B cell (primary cell): Measurements from ENCODE around the gene TM9SF4. TPM values are rescaled to one million over a fixed set of nuclear protein-coding genes. Genes with fewer than 3 reads are reported as not detected.

Experiments
- ATAC-seq: fragments of 200-7000 bp; cut with Tn5 transposase; one replicate; pipeline ENCODE4 v1.10.0; 2021; ENCODE audit warnings: low read depth, mild to moderate bottlenecking, moderate number of reproducible peaks, moderate library complexity
- CTCF ChIA-PET: fragments of 350-600 bp; sonication (Branson Sonifier 250); formaldehyde crosslinking; loops from one replicate; lab custom pipeline; 2021; ENCODE audit warnings: antibody characterized with exemption, inconsistent platforms; lab: Charles Lee
- POLR2A ChIA-PET: fragments of 350-600 bp; sonication (Branson Sonifier 250); formaldehyde crosslinking; loops from one replicate; lab custom pipeline; 2021; ENCODE audit warnings: antibody characterized with exemption; lab: Charles Lee
- DNase-seq: peaks from one replicate; pipeline ENCODE4 v3.0.0; 2013
- H2AFZ ChIP-seq: 2 replicates; pipeline ENCODE4 v1.6.1; 2012; ENCODE audit warnings: mild to moderate bottlenecking, low read depth, low read length; ENCODE audit not compliant: insufficient read depth, poor library complexity, severe bottlenecking
- H3K27ac ChIP-seq, 2 donors: 1 replicate in 1 of 2; 2 replicates in 1 of 2; pipeline ENCODE4 v1.5.1; 2012 to 2013; ENCODE audit warnings: low read length in 2 of 2, mild to moderate bottlenecking in 2 of 2, moderate library complexity in 1 of 2
- H3K27me3 ChIP-seq, 4 experiments: fragments of 200-600 bp in 1 of 4; sonication (generic) in 1 of 4; replicated peaks in 1 of 4; 1 replicate in 2 of 4; 2 replicates in 2 of 4; pipeline versions ENCODE4 v1.6.1 to v1.7.0; 2013 to 2016; ENCODE audit warnings: low read length in 3 of 4, mild to moderate bottlenecking in 2 of 4, mixed read lengths in 1 of 4, moderate library complexity in 1 of 4; ENCODE audit not compliant: insufficient read depth in 4 of 4, control insufficient read depth in 3 of 4; ENCODE audit errors: control extremely low read depth in 1 of 4
- H3K36me3 ChIP-seq, 2 experiments: replicated peaks in 1 of 2; 1 replicate in 1 of 2; 2 replicates in 1 of 2; pipeline versions ENCODE4 v1.6.1 to v1.7.1; 2013; ENCODE audit warnings: low read length in 1 of 2; ENCODE audit not compliant: insufficient read depth in 2 of 2, control insufficient read depth in 1 of 2; ENCODE audit errors: control extremely low read depth in 1 of 2, extremely low read depth in 1 of 2
- H3K4me1 ChIP-seq, 2 donors: fragments of 200-600 bp in 1 of 2; sonication (generic) in 1 of 2; 1 replicate in 1 of 2; 2 replicates in 1 of 2; pipeline versions ENCODE4 v1.5.1 to v1.6.1; 2013 to 2017; ENCODE audit warnings: low read length in 2 of 2; ENCODE audit not compliant: control insufficient read depth in 2 of 2, insufficient read depth in 2 of 2
- H3K4me2 ChIP-seq: replicated peaks from 2 replicates; pipeline ENCODE3; 2012; ENCODE audit warnings: mild to moderate bottlenecking, low read depth, low read length; ENCODE audit not compliant: poor library complexity, severe bottlenecking
- H3K4me3 ChIP-seq, 5 experiments: fragments of 200-600 bp in 1 of 5; sonication (generic) in 1 of 5; 1 replicate in 3 of 5; 2 replicates in 2 of 5; pipeline versions ENCODE4 v1.5.1 to v1.7.0; 2011 to 2016; ENCODE audit warnings: low read length in 4 of 5, mild to moderate bottlenecking in 4 of 5, low read depth in 2 of 5, control low read depth in 1 of 5, moderate library complexity in 1 of 5; ENCODE audit not compliant: insufficient read depth in 1 of 5; ENCODE audit errors: control extremely low read depth in 1 of 5, extremely low read depth in 1 of 5
- H3K79me2 ChIP-seq: fragments of 200-600 bp; sonication (generic); one replicate; pipeline ENCODE4 v1.6.0; 2016; ENCODE audit warnings: low read length; ENCODE audit not compliant: control insufficient read depth, insufficient read depth
- H3K9ac ChIP-seq: fragments of 200-600 bp; sonication (generic); 2 replicates; pipeline ENCODE4 v1.6.1; 2017; ENCODE audit warnings: mild to moderate bottlenecking, low read length, moderate library complexity
- H3K9me3 ChIP-seq, 3 donors: one replicate each; pipeline versions ENCODE4 v1.6.1 to v1.7.1; 2013; ENCODE audit warnings: low read length in 2 of 3; ENCODE audit not compliant: control insufficient read depth in 2 of 3, insufficient read depth in 1 of 3; ENCODE audit errors: control extremely low read depth in 1 of 3
- H4K20me1 ChIP-seq: 2 replicates; pipeline ENCODE4 v1.6.0; 2012; ENCODE audit warnings: mild to moderate bottlenecking, low read length; ENCODE audit not compliant: insufficient read depth, control insufficient read depth, poor library complexity, severe bottlenecking
- H3K27ac Mint-ChIP-seq: one replicate; pipeline ENCODE4 v1.8.0; 2021; ENCODE audit warnings: mixed read lengths
- H3K27me3 Mint-ChIP-seq: one replicate; pipeline ENCODE4 v1.8.0; 2021; ENCODE audit warnings: mixed read lengths
- H3K4me1 Mint-ChIP-seq: one replicate; pipeline ENCODE4 v1.8.0; 2021; ENCODE audit warnings: mixed read lengths
- H3K4me3 Mint-ChIP-seq: one replicate; pipeline ENCODE4 v1.8.0; 2021; ENCODE audit warnings: mixed read lengths
- H3K9me3 Mint-ChIP-seq: one replicate; pipeline ENCODE4 v1.8.0; 2022; ENCODE audit warnings: mixed read lengths; ENCODE audit not compliant: insufficient read depth
- EZH2 ChIP-seq: IDR thresholded peaks from 2 replicates; pipeline ENCODE4 v1.6.1; 2012; ENCODE audit warnings: borderline replicate concordance, low read depth, mild to moderate bottlenecking, moderate library complexity, low read length; ENCODE audit not compliant: insufficient read depth, poor library complexity, severe bottlenecking
- WGBS: methylation state at CpG from one replicate; pipeline ENCODE4 v1.1.5; 2013; ENCODE audit warnings: missing lambda C conversion rate; ENCODE audit not compliant: insufficient coverage; 5-methylcytosine and 5-hydroxymethylcytosine counted together
- intact Hi-C: fragments of 100-400 bp; cut with micrococcal nuclease; formaldehyde crosslinking; loops from one replicate; pipeline ENCODE4 v1.10.0; 2022
- polyA plus RNA-seq: library from polyadenylated mRNA; depleted of rRNA; stranded (reverse); fragments of >200 nt; gene quantifications from 2 replicates; pipeline ENCODE4 v1.2.3, GENCODE V29; 2012
- total RNA-seq, 2 donors: library from RNA; stranded (reverse); fragments of 120-200 nt in 1 of 2; gene quantifications; 1 replicate in 1 of 2; 2 replicates in 1 of 2; pipeline versions ENCODE4 v1.2.3 to v1.2.4, GENCODE V29; 2013 to 2022
- TF ChIP-seq, protein P1 (sequence below): fragments of 200-600 bp; IDR thresholded peaks from one replicate; pipeline ENCODE4 v1.8.0; 2022; ENCODE audit warnings: antibody characterized with exemption, mild to moderate bottlenecking

The TM9SF4 gene
- total and polyA plus RNA-seq, 2 donors (not counting 1 experiment from before 2014, with no cell fraction given): 23.5 to 53.8 TPM

DNA sequence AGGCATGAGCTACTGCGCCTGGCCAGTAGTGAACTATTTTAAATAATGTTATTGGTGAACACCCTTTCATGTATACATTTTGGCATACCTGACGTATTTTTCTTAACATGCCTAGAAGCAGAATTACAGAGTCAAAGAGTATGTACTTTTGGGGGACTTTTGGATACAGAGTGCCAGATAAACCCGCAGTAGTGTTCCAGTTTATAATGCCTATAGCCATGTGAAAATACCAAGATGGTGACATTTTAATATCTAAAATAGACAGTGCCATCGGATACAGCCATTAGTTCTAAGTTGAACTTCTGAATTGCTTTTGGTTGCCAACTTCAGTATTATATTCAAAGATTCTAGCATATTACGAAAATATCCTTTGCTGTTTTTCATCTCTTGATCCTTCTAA, 20.3 kb downstream of the TM9SF4 start:
- no peak for ATAC-seq
- Mint-ChIP-seq H3K27ac (no peak overlapping the region), H3K4me3 (no peak overlapping the region), H3K9me3 (no peaks in the 10 kb centered on the region), H3K27me3 (no peaks in the 10 kb centered on the region), H3K4me1 (peaks cover 22% of the 10 kb centered on the region)
- DNase-seq: no peak
- Histone ChIP-seq H3K27ac (no peak overlapping the region), H3K4me2 (no peak overlapping the region), H3K4me3 (no peak overlapping the region), H3K79me2 (peaks cover 86% of the 10 kb centered on the region), H3K36me3 (peaks cover 0 to 12% of the 10 kb centered on the region in 2 experiments), H3K4me1 (no peaks in the 10 kb centered on the region), H4K20me1 (peaks cover 64% of the 10 kb centered on the region), H3K9me3 (no peaks in the 10 kb centered on the region), H3K9ac (no peak overlapping the region), H2AFZ (no peak overlapping the region), H3K27me3 (no peaks in the 10 kb centered on the region)
- WGBS: no CpG with 5 or more reads among the region's 5 CpGs
- TF ChIP-seq EZH2: no peak
- TF ChIP-seq, protein P1, sequence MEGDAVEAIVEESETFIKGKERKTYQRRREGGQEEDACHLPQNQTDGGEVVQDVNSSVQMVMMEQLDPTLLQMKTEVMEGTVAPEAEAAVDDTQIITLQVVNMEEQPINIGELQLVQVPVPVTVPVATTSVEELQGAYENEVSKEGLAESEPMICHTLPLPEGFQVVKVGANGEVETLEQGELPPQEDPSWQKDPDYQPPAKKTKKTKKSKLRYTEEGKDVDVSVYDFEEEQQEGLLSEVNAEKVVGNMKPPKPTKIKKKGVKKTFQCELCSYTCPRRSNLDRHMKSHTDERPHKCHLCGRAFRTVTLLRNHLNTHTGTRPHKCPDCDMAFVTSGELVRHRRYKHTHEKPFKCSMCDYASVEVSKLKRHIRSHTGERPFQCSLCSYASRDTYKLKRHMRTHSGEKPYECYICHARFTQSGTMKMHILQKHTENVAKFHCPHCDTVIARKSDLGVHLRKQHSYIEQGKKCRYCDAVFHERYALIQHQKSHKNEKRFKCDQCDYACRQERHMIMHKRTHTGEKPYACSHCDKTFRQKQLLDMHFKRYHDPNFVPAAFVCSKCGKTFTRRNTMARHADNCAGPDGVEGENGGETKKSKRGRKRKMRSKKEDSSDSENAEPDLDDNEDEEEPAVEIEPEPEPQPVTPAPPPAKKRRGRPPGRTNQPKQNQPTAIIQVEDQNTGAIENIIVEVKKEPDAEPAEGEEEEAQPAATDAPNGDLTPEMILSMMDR: no peak
- ChIA-PET POLR2A (no interaction called here), CTCF (no interaction called here)
- intact Hi-C loops: no loop called here

DNA sequence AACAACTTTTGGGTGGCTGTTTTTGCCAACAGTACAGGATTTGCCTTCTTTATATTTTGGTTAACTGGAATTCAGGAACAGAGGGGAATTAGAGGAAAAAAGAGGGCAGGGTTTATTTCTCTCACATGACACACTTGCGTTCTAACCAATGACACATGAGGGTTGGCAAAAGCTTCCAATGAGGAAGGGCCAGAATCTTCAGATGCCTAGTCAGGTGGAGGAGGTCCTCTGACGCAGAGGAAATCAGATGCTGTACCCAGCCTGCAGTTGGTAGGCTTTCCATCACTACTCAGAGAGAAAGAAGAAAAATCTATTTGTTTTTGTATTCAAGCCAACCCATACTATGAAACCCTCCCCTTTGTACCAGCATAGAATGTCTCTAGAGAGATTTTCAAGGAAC, 20.8 kb downstream of the TM9SF4 start:
- POLR2A ChIA-PET: no interaction called here
- CTCF ChIA-PET: no interaction called here
- H3K9me3 Mint-ChIP-seq: no peaks in the 10 kb centered on the region
- DNase-seq (no peak), ATAC-seq (no peak)
- Histone ChIP-seq H3K27me3 (no peaks in the 10 kb centered on the region), H3K9ac (no peak overlapping the region), H3K36me3 (peaks cover 0 to 12% of the 10 kb centered on the region in 2 experiments), H3K9me3 (no peaks in the 10 kb centered on the region), H4K20me1 (peaks cover 61% of the 10 kb centered on the region), H3K27ac (no peak overlapping the region), H3K4me1 (no peaks in the 10 kb centered on the region), H3K4me3 (no peak overlapping the region), H3K79me2 (peaks cover 81% of the 10 kb centered on the region), H3K4me2 (no peak overlapping the region), H2AFZ (no peak overlapping the region)
- H3K27me3 Mint-ChIP-seq: no peaks in the 10 kb centered on the region
- TF ChIP-seq, protein P1: no peak
- intact Hi-C loops: no loop called here
- H3K27ac Mint-ChIP-seq: no peak overlapping the region
- peaks cover 18% of the 10 kb centered on the region for H3K4me1 Mint-ChIP-seq
- no peak overlapping the region for H3K4me3 Mint-ChIP-seq
- no CpG with 5 or more reads among the region's 2 CpGs for WGBS
